HCT116 (cell line): Measurements from ENCODE around the gene CRELD2. TPM values are rescaled to one million over a fixed set of nuclear protein-coding genes. Genes with fewer than 3 reads are reported as not detected.

Experiments used
- ATAC-seq: fragments of 200-7000 bp; cut with Tn5 transposase; 2 replicates; pipeline ENCODE4 v1.9.1; 2020; ENCODE audit warnings: mild to moderate bottlenecking, moderate library complexity
- BruUV-seq: library from RNA; stranded (reverse); fragments of 400-500 nt; replicated peaks from 2 replicates; lab custom pipeline; 2021; lab: Mats Ljungman, UMichigan
- CTCF ChIA-PET: fragments of 300-600 bp; sonication (Branson Sonifier 250); formaldehyde crosslinking; loops from one replicate; lab custom pipeline; 2021; ENCODE audit warnings: antibody characterized with exemption; lab: Charles Lee
- POLR2A ChIA-PET: fragments of 300-600, 350-600 bp; sonication (Branson Sonifier 250); formaldehyde crosslinking; loops from one replicate; lab custom pipeline; 2021; ENCODE audit warnings: antibody characterized with exemption; lab: Charles Lee
- RAD21 ChIA-PET, 2 experiments: fragments of 300-600 bp; sonication (Branson Sonifier 250); formaldehyde crosslinking; loops; one replicate each; lab custom pipeline; 2023; ENCODE audit warnings: low total read pairs in 2 of 2; ENCODE audit not compliant: uncharacterized antibody in 2 of 2, unreplicated experiment in 2 of 2, low non-redundant PET in 1 of 2; lab: Charles Lee
- DNase-seq: peaks from one replicate; pipeline ENCODE4 v3.0.0-alpha.2; 2010; ENCODE audit warnings: low read depth, low spot score
- H2AFZ ChIP-seq: fragments of 200-600 bp; shearing (Covaris generic), sonication (generic); 2 replicates; pipeline ENCODE4 v1.6.1; 2017; ENCODE audit warnings: low read depth, mixed run types, mixed read lengths, antibody characterized with exemption, low read length; ENCODE audit not compliant: poor library complexity, severe bottlenecking
- H3K27ac ChIP-seq: 2 replicates; pipeline ENCODE4 v1.5.1; 2012; ENCODE audit warnings: low read depth, low read length
- H3K27me3 ChIP-seq: fragments of 200-600 bp; sonication (generic); 2 replicates; pipeline ENCODE4 v1.6.1; 2016; ENCODE audit warnings: mixed run types, low read length, mixed read lengths; ENCODE audit not compliant: insufficient read depth
- H3K36me3 ChIP-seq, 2 experiments: fragments of 200-500 bp in 1 of 2; fragments of 200-600 bp in 1 of 2; sonication (Bioruptor generic) in 1 of 2; sonication (generic) in 1 of 2; 2 replicates each; pipeline versions ENCODE4 v1.5.1 to v1.6.1; 2014 to 2016; ENCODE audit warnings: low read length in 2 of 2, inconsistent platforms in 1 of 2, mixed read lengths in 1 of 2, mixed run types in 1 of 2; ENCODE audit not compliant: insufficient read depth in 2 of 2, control insufficient read depth in 1 of 2
- H3K4me1 ChIP-seq, 2 experiments: fragments of 200-600 bp in 1 of 2; sonication (generic) in 1 of 2; 2 replicates each; pipeline versions ENCODE4 v1.5.1 to v1.6.1; 2012 to 2017; ENCODE audit warnings: low read length in 2 of 2, inconsistent platforms in 1 of 2, mild to moderate bottlenecking in 1 of 2, mixed read lengths in 1 of 2, mixed run types in 1 of 2, moderate library complexity in 1 of 2; ENCODE audit not compliant: insufficient read depth in 2 of 2, control insufficient read depth in 1 of 2
- H3K4me2 ChIP-seq: fragments of 200-600 bp; sonication (generic); 2 replicates; pipeline ENCODE4 v1.6.1; 2017; ENCODE audit warnings: mixed run types, low read length, mixed read lengths
- H3K4me3 ChIP-seq, 2 experiments: fragments of 200-600 bp in 1 of 2; sonication (generic) in 1 of 2; replicated peaks in 1 of 2; 2 replicates each; pipeline ENCODE4 v1.5.1; 2011 to 2016; ENCODE audit warnings: low read length in 2 of 2, control low read depth in 1 of 2, low read depth in 1 of 2, mild to moderate bottlenecking in 1 of 2, mixed read lengths in 1 of 2, mixed run types in 1 of 2
- H3K79me2 ChIP-seq: fragments of 200-600 bp; sonication (generic); 2 replicates; pipeline ENCODE4 v1.6.1; 2017; ENCODE audit warnings: mild to moderate bottlenecking, mixed run types, low read length, moderate library complexity, mixed read lengths; ENCODE audit not compliant: insufficient read depth
- H3K9ac ChIP-seq: fragments of 200-600 bp; sonication (generic); 2 replicates; pipeline ENCODE4 v1.6.1; 2016; ENCODE audit warnings: low read length, mixed read lengths
- H3K9me2 ChIP-seq: fragments of 200-600 bp; sonication (generic), shearing (Covaris generic); 2 replicates; pipeline ENCODE4 v1.6.1; 2017; ENCODE audit warnings: mixed run types, mild to moderate bottlenecking, moderate library complexity; ENCODE audit not compliant: insufficient read depth
- H3K9me3 ChIP-seq, 2 experiments: fragments of 200-500 bp in 1 of 2; fragments of 200-600 bp in 1 of 2; sonication (Bioruptor generic) in 1 of 2; sonication (generic) in 1 of 2; 2 replicates each; pipeline ENCODE4 v1.6.1; 2014 to 2017; ENCODE audit warnings: low read length in 2 of 2, mixed read lengths in 2 of 2, inconsistent platforms in 1 of 2, low read depth in 1 of 2, mild to moderate bottlenecking in 1 of 2, mixed run types in 1 of 2, moderate library complexity in 1 of 2; ENCODE audit not compliant: control insufficient read depth in 1 of 2, insufficient read depth in 1 of 2
- H4K20me1 ChIP-seq: fragments of 200-600 bp; sonication (generic), shearing (Covaris generic); 2 replicates; pipeline ENCODE4 v1.6.1; 2017; ENCODE audit warnings: mixed run types, mild to moderate bottlenecking, moderate library complexity; ENCODE audit not compliant: insufficient read depth
- ATF3 ChIP-seq: IDR thresholded peaks from 2 replicates; pipeline ENCODE4 v1.6.1; 2012
- EGR1 ChIP-seq: IDR thresholded peaks from 2 replicates; pipeline ENCODE4 v1.6.1; 2012; ENCODE audit warnings: low read depth
- ELF1 ChIP-seq: IDR thresholded peaks from 2 replicates; pipeline ENCODE4 v1.6.1; 2012; ENCODE audit warnings: low read depth, borderline replicate concordance
- EZH2 ChIP-seq: fragments of 200-600 bp; sonication (generic); IDR thresholded peaks from 2 replicates; pipeline ENCODE4 v1.6.1; 2017; ENCODE audit warnings: antibody characterized with exemption, mixed run types
- EZH2phosphoT487 ChIP-seq: fragments of 200-600 bp; IDR thresholded peaks from 2 replicates; pipeline ENCODE4 v1.6.1; 2018; ENCODE audit warnings: antibody characterized with exemption, borderline replicate concordance
- FOSL1 ChIP-seq: IDR thresholded peaks from 2 replicates; pipeline ENCODE4 v1.6.1; 2012; ENCODE audit warnings: low read depth
- MAX ChIP-seq: IDR thresholded peaks from 2 replicates; pipeline ENCODE4 v1.6.1; 2012
- POLR2A ChIP-seq: IDR thresholded peaks from 2 replicates; pipeline ENCODE4 v1.7.0; 2011; ENCODE audit warnings: borderline replicate concordance; ENCODE audit not compliant: insufficient read depth, insufficient read length; ENCODE audit errors: extremely low read depth
- POLR2AphosphoS5 ChIP-seq: IDR thresholded peaks from 2 replicates; pipeline ENCODE4 v1.6.1; 2011; ENCODE audit warnings: mild to moderate bottlenecking, low read depth, low read length, moderate library complexity
- RAD21 ChIP-seq: IDR thresholded peaks from 2 replicates; pipeline ENCODE4 v1.6.1; 2012; ENCODE audit warnings: low read depth, mild to moderate bottlenecking
- REST ChIP-seq: IDR thresholded peaks from 2 replicates; pipeline ENCODE4 v1.6.1; 2012; ENCODE audit warnings: low read depth
- SIN3A ChIP-seq: IDR thresholded peaks from 2 replicates; pipeline ENCODE4 v1.6.1; 2012; ENCODE audit warnings: low read depth
- SP1 ChIP-seq: IDR thresholded peaks from 2 replicates; pipeline ENCODE4 v1.6.1; 2012; ENCODE audit warnings: low read depth
- TCF7L2 ChIP-seq: IDR thresholded peaks from 2 replicates; pipeline ENCODE4 v1.7.0; 2011; ENCODE audit warnings: borderline replicate concordance, inconsistent platforms; ENCODE audit not compliant: insufficient read depth, insufficient read length; ENCODE audit errors: extremely low read depth
- ZBTB33 ChIP-seq: IDR thresholded peaks from 2 replicates; pipeline ENCODE4 v1.6.1; 2011; ENCODE audit warnings: mild to moderate bottlenecking, low read length, moderate library complexity; ENCODE audit not compliant: insufficient replicate concordance; ENCODE audit errors: extremely low read depth
- ZNF274 ChIP-seq: fragments of 200-500 bp; sonication (Bioruptor generic); IDR thresholded peaks from 2 replicates; pipeline ENCODE4 v1.6.1; 2014; ENCODE audit warnings: mild to moderate bottlenecking, low read depth, low read length, inconsistent platforms
- intact Hi-C: fragments of 100-400 bp; cut with micrococcal nuclease; formaldehyde crosslinking; loops from 2 replicates; pipeline ENCODE4 v1.10.0; 2022
- total RNA-seq: library from RNA; stranded (reverse); gene quantifications from one replicate; pipeline ENCODE4 v1.2.1, GENCODE V29; 2021; ENCODE audit not compliant: unreplicated experiment

Gene CRELD2
- total RNA-seq, 1 experiment from 2014 or later: 45.8 TPM

GRCh38 chr22:49915610-49916009 lies 2.8 kb upstream of the CRELD2 start (continued):
- TF ChIP-seq TCF7L2 (no peak), EGR1 (no peak), ELF1 (no peak), ZNF274 (no peak), POLR2A (no peak), SP1 (no peak), EZH2phosphoT487 (no peak), ATF3 (no peak)

- Histone ChIP-seq H3K79me2 (peaks cover 14% of the 10 kb centered on the region; the same call in 1 of the 2 replicates), H3K9me2 (no peaks in the 10 kb centered on the region), H3K4me2 (peak overlapping the region; percentile 96), H3K36me3 (peaks cover 0 to 8% of the 10 kb centered on the region in 2 experiments; a peak in 1 of 4 replicates), H2AFZ (no peak overlapping the region), H3K9me3 (no peaks in the 10 kb centered on the region), H3K9ac (peak overlapping the region; percentile 88), H3K27me3 (no peaks in the 10 kb centered on the region), H3K4me1 (peaks cover 7 to 16% of the 10 kb centered on the region in 2 experiments; a peak in 3 of 4 replicates), H3K4me3 (peak overlapping the region; percentile 76 to 82), H3K27ac (no peak overlapping the region), H4K20me1 (no peaks in the 10 kb centered on the region)
- no peak for DNase-seq
- ATAC-seq: no peak
- intact Hi-C loops: loop anchor here (5.0 kb wide), 1 partner anchor 150 kb away; no protein-coding TSS in a partner anchor
- RAD21 ChIA-PET: interaction anchor here in 1 of 2 experiments (0.7 kb wide), 1 partner anchor 98 kb away, joined by 5 read pairs; no protein-coding TSS in a partner anchor
- TF ChIP-seq FOSL1 (no peak), RAD21 (no peak), TCF7L2 (no peak), EZH2 (no peak), REST (no peak), POLR2AphosphoS5 (no peak), POLR2A (no peak), ZBTB33 (no peak), EZH2phosphoT487 (no peak), SIN3A (no peak), MAX (no peak)
- BruUV-seq: no TSS peak
- CTCF ChIA-PET: interaction anchor here (1.8 to 2.7 kb wide), 2 partner anchors 113 to 149 kb away, joined by 9 to 11 read pairs; no protein-coding TSS in a partner anchor
- POLR2A ChIA-PET: no interaction called here
These were observed 1.6 kb upstream of the CRELD2 start for GRCh38 chr22:49916831-49917230.
